SU-DHL-6 (cell line): ENCODE measurements around the gene CASQ2.

Source experiments
- H2AFZ ChIP-seq: fragments of 200-600 bp; sonication (generic); 2 replicates; pipeline ENCODE4 v1.6.1; 2014; ENCODE audit warnings: low read depth, mild to moderate bottlenecking, moderate library complexity, mixed read lengths, antibody characterized with exemption, low read length; ENCODE audit not compliant: severe bottlenecking
- H3F3A ChIP-seq: fragments of 200-600 bp; shearing (Covaris generic); 2 replicates; pipeline ENCODE4 v1.6.0; 2016; ENCODE audit warnings: antibody characterized with exemption, mild to moderate bottlenecking; ENCODE audit not compliant: insufficient read depth
- H3K27ac ChIP-seq: fragments of 200-600 bp; sonication (generic); 2 replicates; pipeline ENCODE4 v1.5.1; 2016; ENCODE audit warnings: low read depth, mild to moderate bottlenecking, low read length, moderate library complexity, mixed read lengths
- H3K27me3 ChIP-seq: fragments of 200-600 bp; sonication (generic), shearing (Covaris generic); 2 replicates; pipeline ENCODE4 v1.6.0; 2014; ENCODE audit warnings: mild to moderate bottlenecking, low read length
- H3K36me3 ChIP-seq: fragments of 200-600 bp; sonication (generic); 2 replicates; pipeline ENCODE4 v1.6.1; 2014; ENCODE audit warnings: mild to moderate bottlenecking, low read length, mixed read lengths
- H3K4me2 ChIP-seq: fragments of 300-600, 200-600 bp; shearing (Covaris generic), sonication (generic); 2 replicates; pipeline ENCODE4 v1.6.0; 2014; ENCODE audit warnings: low read length, low read depth, mild to moderate bottlenecking; ENCODE audit not compliant: poor library complexity, severe bottlenecking
- H3K4me3 ChIP-seq: fragments of 200-600 bp; sonication (generic); 2 replicates; pipeline ENCODE4 v1.5.1; 2014; ENCODE audit warnings: antibody characterized with exemption, low read length, mild to moderate bottlenecking, mixed read lengths; ENCODE audit not compliant: insufficient read depth, poor library complexity, severe bottlenecking
- H3K79me2 ChIP-seq: fragments of 200-600 bp; sonication (generic); 2 replicates; pipeline ENCODE4 v1.6.1; 2014; ENCODE audit warnings: mild to moderate bottlenecking, low read length, moderate library complexity; ENCODE audit not compliant: insufficient read depth
- H3K9ac ChIP-seq: fragments of 200-600 bp; sonication (generic); 2 replicates; pipeline ENCODE4 v1.7.0; 2014; ENCODE audit warnings: mild to moderate bottlenecking, low read length
- H3K9me2 ChIP-seq: fragments of 200-600 bp; sonication (generic); replicated peaks from 2 replicates; pipeline ENCODE4 v1.6.1; 2014; ENCODE audit warnings: low read length; ENCODE audit not compliant: insufficient read depth
- H3K9me3 ChIP-seq: fragments of 200-600 bp; sonication (generic); 2 replicates; pipeline ENCODE4 v1.6.1; 2014; ENCODE audit warnings: low read length, mixed read lengths; ENCODE audit not compliant: insufficient read depth
- H4K20me1 ChIP-seq: fragments of 200-600 bp; sonication (generic); 2 replicates; pipeline ENCODE4 v1.6.1; 2014; ENCODE audit warnings: low read depth, mild to moderate bottlenecking, antibody characterized with exemption, low read length, moderate library complexity, mixed read lengths
- EZH2phosphoT487 ChIP-seq: fragments of 200-600 bp; sonication (generic), shearing (Covaris generic); conservative IDR thresholded peaks from 2 replicates; pipeline ENCODE4 v1.6.1; 2018; ENCODE audit warnings: mild to moderate bottlenecking, antibody characterized with exemption, low read length, moderate library complexity, mixed read lengths
- TF ChIP-seq, protein P1 (sequence below): fragments of 200-600 bp; sonication (generic); IDR thresholded peaks from one replicate; pipeline ENCODE4 v1.5.1; 2017; ENCODE audit warnings: antibody characterized with exemption, mild to moderate bottlenecking, low read length, moderate library complexity; ENCODE audit not compliant: insufficient read depth, poor library complexity, severe bottlenecking

The CASQ2 gene

GRCh38 chr1:115677182-115677555 lies 91.3 kb downstream of the CASQ2 start:
- Histone ChIP-seq H3K4me3 (no peak overlapping the region), H3F3A (no peaks in the 10 kb centered on the region), H3K4me2 (no peak overlapping the region), H3K9me2 (no peaks in the 10 kb centered on the region), H3K9me3 (no peaks in the 10 kb centered on the region), H3K9ac (no peak overlapping the region), H3K79me2 (no peaks in the 10 kb centered on the region), H4K20me1 (no peaks in the 10 kb centered on the region), H3K27me3 (no peaks in the 10 kb centered on the region), H2AFZ (no peak overlapping the region), H3K27ac (no peak overlapping the region), H3K36me3 (no peaks in the 10 kb centered on the region)
- no peak for TF ChIP-seq EZH2phosphoT487
- TF ChIP-seq, protein P1, sequence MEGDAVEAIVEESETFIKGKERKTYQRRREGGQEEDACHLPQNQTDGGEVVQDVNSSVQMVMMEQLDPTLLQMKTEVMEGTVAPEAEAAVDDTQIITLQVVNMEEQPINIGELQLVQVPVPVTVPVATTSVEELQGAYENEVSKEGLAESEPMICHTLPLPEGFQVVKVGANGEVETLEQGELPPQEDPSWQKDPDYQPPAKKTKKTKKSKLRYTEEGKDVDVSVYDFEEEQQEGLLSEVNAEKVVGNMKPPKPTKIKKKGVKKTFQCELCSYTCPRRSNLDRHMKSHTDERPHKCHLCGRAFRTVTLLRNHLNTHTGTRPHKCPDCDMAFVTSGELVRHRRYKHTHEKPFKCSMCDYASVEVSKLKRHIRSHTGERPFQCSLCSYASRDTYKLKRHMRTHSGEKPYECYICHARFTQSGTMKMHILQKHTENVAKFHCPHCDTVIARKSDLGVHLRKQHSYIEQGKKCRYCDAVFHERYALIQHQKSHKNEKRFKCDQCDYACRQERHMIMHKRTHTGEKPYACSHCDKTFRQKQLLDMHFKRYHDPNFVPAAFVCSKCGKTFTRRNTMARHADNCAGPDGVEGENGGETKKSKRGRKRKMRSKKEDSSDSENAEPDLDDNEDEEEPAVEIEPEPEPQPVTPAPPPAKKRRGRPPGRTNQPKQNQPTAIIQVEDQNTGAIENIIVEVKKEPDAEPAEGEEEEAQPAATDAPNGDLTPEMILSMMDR: no peak

GRCh38 chr1:115676498-115677181 lies 91.9 kb downstream of the CASQ2 start:
- no peaks in the 10 kb centered on the region for H3K9me2 ChIP-seq
- no peaks in the 10 kb centered on the region for H3K27me3 ChIP-seq
- H3K79me2 ChIP-seq: no peaks in the 10 kb centered on the region
- H3K36me3 ChIP-seq: no peaks in the 10 kb centered on the region
- TF ChIP-seq, protein P1: no peak
- no peak for TF ChIP-seq EZH2phosphoT487
- H3K4me2 ChIP-seq: no peak overlapping the region
- no peaks in the 10 kb centered on the region for H4K20me1 ChIP-seq
- H3K9me3 ChIP-seq: no peaks in the 10 kb centered on the region
- H2AFZ ChIP-seq: no peak overlapping the region
- no peaks in the 10 kb centered on the region for H3F3A ChIP-seq
- no peak overlapping the region for H3K9ac ChIP-seq
- H3K4me3 ChIP-seq: no peak overlapping the region
- no peak overlapping the region for H3K27ac ChIP-seq

DNA sequence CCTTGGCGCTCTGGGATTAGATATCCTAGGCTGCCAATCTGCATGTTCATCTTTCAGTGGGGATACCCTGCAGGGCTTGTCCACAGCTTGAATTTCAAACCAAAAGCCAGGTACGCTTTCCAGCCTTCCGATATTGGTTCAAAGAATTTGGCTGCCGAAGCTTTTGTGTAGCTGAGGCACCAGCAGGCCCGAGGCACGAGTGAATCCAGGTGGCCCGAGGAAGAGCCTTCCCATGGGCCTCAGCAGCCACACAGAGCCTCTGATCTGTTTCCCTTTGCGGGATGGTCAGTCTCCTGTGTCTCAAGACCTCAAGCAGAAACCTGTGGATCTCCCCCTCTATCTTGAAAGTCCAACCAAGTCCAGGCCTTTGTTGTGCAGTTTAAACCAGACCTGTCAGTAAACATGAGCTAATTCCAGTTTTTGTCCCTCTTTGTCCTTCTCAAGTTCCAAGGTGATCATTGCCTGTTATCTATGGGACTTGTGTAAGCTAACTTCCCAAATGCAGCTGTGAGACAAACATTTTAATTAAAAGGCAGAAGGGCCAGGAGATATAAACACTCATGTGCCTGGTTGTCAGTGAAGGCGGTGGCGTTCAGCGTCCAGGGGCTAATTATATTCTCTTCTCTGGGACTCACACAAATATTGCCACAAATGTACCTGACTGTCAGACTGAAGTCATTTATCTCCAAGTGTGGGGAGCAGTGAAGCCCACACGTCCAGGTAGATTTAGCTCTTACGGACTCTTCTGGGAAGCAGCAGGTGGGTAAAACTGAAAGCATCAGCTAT lies 96.1 kb downstream of the CASQ2 start:
- no peak overlapping the region for H3K9ac ChIP-seq
- no peak overlapping the region for H3K27ac ChIP-seq
- no peaks in the 10 kb centered on the region for H3K27me3 ChIP-seq
- TF ChIP-seq, protein P1: no peak
- TF ChIP-seq EZH2phosphoT487: no peak
- no peak overlapping the region for H3K4me2 ChIP-seq
- no peak overlapping the region for H3K4me3 ChIP-seq
- no peaks in the 10 kb centered on the region for H4K20me1 ChIP-seq
- no peak overlapping the region for H2AFZ ChIP-seq
- H3K9me2 ChIP-seq: no peaks in the 10 kb centered on the region
- H3K79me2 ChIP-seq: no peaks in the 10 kb centered on the region
- H3F3A ChIP-seq: no peaks in the 10 kb centered on the region
- no peaks in the 10 kb centered on the region for H3K36me3 ChIP-seq
- H3K9me3 ChIP-seq: no peaks in the 10 kb centered on the region
